T-helper 17 cell (primary cell): ENCODE results near the gene CAPN1. TPM values are rescaled to one million over a fixed set of nuclear protein-coding genes. Genes with fewer than 3 reads are reported as not detected.
A peak's percentile ranks its signal among the peaks of the same experiment; 100 is the strongest.
"Not testable (repeated sequence)": the region's sequence is repeated elsewhere in the genome, so short reads cannot be mapped to it uniquely, and the experiment has no call there.

ENCODE experiments used
- ATAC-seq: fragments of 150-1000 bp; cut with Tn5 transposase; 2 replicates; pipeline ENCODE4 v1.10.0; 2021; ENCODE audit warnings: mild to moderate bottlenecking, moderate library complexity
- DNase-seq, 3 donors: peaks; one replicate each; pipeline versions ENCODE4 v3.0.0 to v3.0.0-alpha.2; 2020 to 2021
- H3K9me3 ChIP-seq: one replicate; pipeline ENCODE4 v1.7.0; 2013; ENCODE audit warnings: low read length, mild to moderate bottlenecking; ENCODE audit not compliant: control insufficient read depth, poor library complexity, severe bottlenecking
- H3K27ac Mint-ChIP-seq: one replicate; pipeline ENCODE4 v1.8.0; 2022; ENCODE audit warnings: mild to moderate bottlenecking, moderate library complexity, mixed read lengths
- H3K27me3 Mint-ChIP-seq: one replicate; pipeline ENCODE4 v1.8.0; 2022; ENCODE audit warnings: mixed read lengths
- H3K36me3 Mint-ChIP-seq: one replicate; pipeline ENCODE4 v1.8.0; 2022; ENCODE audit warnings: low read depth, mixed read lengths
- H3K4me1 Mint-ChIP-seq: one replicate; pipeline ENCODE4 v1.8.0; 2022; ENCODE audit warnings: mild to moderate bottlenecking, mixed read lengths
- H3K4me3 Mint-ChIP-seq: one replicate; pipeline ENCODE4 v1.8.0; 2022; ENCODE audit warnings: mild to moderate bottlenecking, moderate library complexity, mixed read lengths
- total RNA-seq, 4 donors: library from RNA in 2 of 4; stranded (reverse) in 2 of 4; gene quantifications; one replicate each; pipeline ENCODE4 v1.2.3 and lab custom pipeline; 2022 to 2026

The CAPN1 gene
- total RNA-seq, 2 donors from 2014 or later: 154 to 190 TPM

- not testable (repeated sequence) for H3K9me3 ChIP-seq, DNase-seq, H3K4me1 Mint-ChIP-seq, H3K36me3 Mint-ChIP-seq, H3K27ac Mint-ChIP-seq, ATAC-seq, H3K27me3 Mint-ChIP-seq, H3K4me3 Mint-ChIP-seq
Measured at GRCh38 chr11:65248184-65248710, 66.5 kb downstream of the CAPN1 start.

- peaks cover 2% of the 10 kb centered on the region for H3K4me1 Mint-ChIP-seq
- no peaks in the 10 kb centered on the region for H3K9me3 ChIP-seq
- no peak for DNase-seq
- H3K36me3 Mint-ChIP-seq: no peaks in the 10 kb centered on the region
- H3K27me3 Mint-ChIP-seq: peaks cover 10% of the 10 kb centered on the region
- H3K4me3 Mint-ChIP-seq: no peak overlapping the region
- H3K27ac Mint-ChIP-seq: no peak overlapping the region
- ATAC-seq: no peak
Measured at GRCh38 chr11:65251476-65251875, 69.7 kb downstream of the CAPN1 start.

GRCh38 chr11:65254724-65255123 lies 73.0 kb downstream of the CAPN1 start:
- no peak for ATAC-seq

GRCh38 chr11:65258988-65259387 lies 77.3 kb downstream of the CAPN1 start:
- H3K4me3 Mint-ChIP-seq: no peak overlapping the region
- H3K27ac Mint-ChIP-seq: peak overlapping the region; percentile 80
- H3K9me3 ChIP-seq: no peaks in the 10 kb centered on the region
- no peak for ATAC-seq
- H3K4me1 Mint-ChIP-seq: peaks cover 18% of the 10 kb centered on the region
- H3K27me3 Mint-ChIP-seq: peaks cover 2% of the 10 kb centered on the region
- DNase-seq: no peak
- H3K36me3 Mint-ChIP-seq: no peaks in the 10 kb centered on the region

More at GRCh38 chr11:65254724-65255123, 73.0 kb downstream of the CAPN1 start:
- no peak for DNase-seq
- no peaks in the 10 kb centered on the region for H3K9me3 ChIP-seq
- Mint-ChIP-seq H3K36me3 (no peaks in the 10 kb centered on the region), H3K4me3 (no peak overlapping the region), H3K27me3 (peaks cover 10% of the 10 kb centered on the region), H3K27ac (no peak overlapping the region), H3K4me1 (peaks cover 4% of the 10 kb centered on the region)

DNA sequence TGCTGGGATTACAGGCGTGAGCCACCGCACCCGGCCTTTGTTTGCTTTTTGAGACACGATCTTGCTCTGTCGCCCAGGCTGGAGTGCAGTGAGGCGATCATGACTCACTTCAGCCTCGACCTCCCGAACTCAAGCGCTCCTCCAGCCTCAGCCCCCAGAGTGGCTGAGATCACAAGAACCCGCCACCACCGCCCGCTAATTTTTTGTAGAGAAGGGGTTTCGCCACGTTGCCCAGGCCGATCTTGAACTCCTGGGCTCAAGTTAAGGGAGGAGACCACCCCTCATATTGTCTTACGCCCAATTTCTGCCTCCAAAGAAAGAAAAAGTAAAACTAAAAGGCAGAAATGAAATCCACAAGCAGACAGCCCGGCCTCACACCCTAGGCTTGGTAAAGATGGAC lies 78.6 kb downstream of the CAPN1 start:
- Mint-ChIP-seq H3K27me3 (no peaks in the 10 kb centered on the region), H3K4me1 (peaks cover 23% of the 10 kb centered on the region), H3K4me3 (no peak overlapping the region), H3K36me3 (no peaks in the 10 kb centered on the region), H3K27ac (no peak overlapping the region)
- ATAC-seq: no peak
- no peaks in the 10 kb centered on the region for H3K9me3 ChIP-seq
- no peak for DNase-seq

GRCh38 chr11:65260756-65261590 lies 79.2 kb downstream of the CAPN1 start:
- H3K36me3 Mint-ChIP-seq: no peaks in the 10 kb centered on the region
- ATAC-seq (peak; percentile 35), DNase-seq (no peak)
- no peaks in the 10 kb centered on the region for H3K9me3 ChIP-seq
- H3K27ac Mint-ChIP-seq: peak overlapping the region; percentile 94
- H3K4me1 Mint-ChIP-seq: peaks cover 26% of the 10 kb centered on the region
- no peaks in the 10 kb centered on the region for H3K27me3 Mint-ChIP-seq
- peak overlapping the region; percentile 94 for H3K4me3 Mint-ChIP-seq

Other genes starting within 250 kb of the CAPN1 start
- not detected for gene GPHA2, start 246.0 kb upstream of the CAPN1 start, total RNA-seq
- not detected for gene MAJIN, start 209.8 kb upstream of the CAPN1 start, total RNA-seq
- not detected for gene BATF2, start 185.0 kb upstream of the CAPN1 start, total RNA-seq
- 10 to 100 TPM; 17.2 to 21.6 TPM for gene ARL2, start 167.8 kb upstream of the CAPN1 start, total RNA-seq
- 10 to 100 TPM; 19.7 to 20.8 TPM for gene SNX15, start 154.5 kb upstream of the CAPN1 start, total RNA-seq
- 1 to 10 TPM; 1.9 to 3.9 TPM for gene SAC3D1, start 140.7 kb upstream of the CAPN1 start, total RNA-seq
- gene NAALADL1, start 123.4 kb upstream of the CAPN1 start, total RNA-seq: 10 to 100 TPM; 12.5 to 16.0 TPM
- under 1 TPM; 0.37 to 0.90 TPM for gene CDCA5, start 97.9 kb upstream of the CAPN1 start, total RNA-seq
- 10 to 100 TPM; 40.7 to 50.2 TPM for gene ZFPL1, start 97.7 kb upstream of the CAPN1 start, total RNA-seq
- gene VPS51, start 85.7 kb upstream of the CAPN1 start, total RNA-seq: 100 to 1,000 TPM; 181 to 217 TPM
- gene TM7SF2, start 70.1 kb upstream of the CAPN1 start, total RNA-seq: 10 to 100 TPM; 15.2 to 18.5 TPM
- gene ZNHIT2, start 64.2 kb upstream of the CAPN1 start, total RNA-seq: 1 to 10 TPM; 7.5 to 8.7 TPM
- gene FAU, start 59.8 kb upstream of the CAPN1 start, total RNA-seq: 1,000 to 10,000 TPM; 1,401 to 1,408 TPM
- gene MRPL49, start 59.6 kb upstream of the CAPN1 start, total RNA-seq: 10 to 100 TPM; 42.8 to 44.8 TPM
- 10 to 100 TPM; 80.6 to 81.1 TPM for gene SYVN1, start 47.4 kb upstream of the CAPN1 start, total RNA-seq
- under 1 TPM in 1 of 2 donors, not detected in 1; 0.68 TPM for gene SPDYC, start 11.7 kb upstream of the CAPN1 start, total RNA-seq
- gene POLA2, start 80.0 kb downstream of the CAPN1 start, total RNA-seq: 10 to 100 TPM; 13.0 to 15.4 TPM
- under 1 TPM in 1 of 2 donors, not detected in 1; 0.55 TPM for gene CDC42EP2, start 132.9 kb downstream of the CAPN1 start, total RNA-seq
- 10 to 100 TPM; 49.1 to 62.6 TPM for gene DPF2, start 151.9 kb downstream of the CAPN1 start, total RNA-seq
- gene TIGD3, start 172.8 kb downstream of the CAPN1 start, total RNA-seq: under 1 TPM; 0.21 to 0.45 TPM
- gene SLC25A45, start 200.7 kb downstream of the CAPN1 start, total RNA-seq: 10 to 100 TPM; 57.7 to 61.6 TPM
- gene FRMD8, start 204.7 kb downstream of the CAPN1 start, total RNA-seq: 10 to 100 TPM; 29.2 to 37.5 TPM
- 100 to 1,000 TPM; 554 to 555 TPM for gene NEAT1, start 240.9 kb downstream of the CAPN1 start, total RNA-seq